A549 (cell line): ENCODE measurements around the gene PRAME. TPM values are rescaled to one million over a fixed set of nuclear protein-coding genes. Genes with fewer than 3 reads are reported as not detected.

Experiments used
- ATAC-seq, 2 experiments: fragments of 200-7000 bp in 1 of 2; fragments of >200 bp in 1 of 2; cut with Nextera tagmentation in 1 of 2; cut with Tn5 transposase in 1 of 2; 3 replicates each; pipeline versions ENCODE4 v1.8.0 to v1.9.1; 2018 to 2020; ENCODE audit warnings: mild to moderate bottlenecking in 1 of 2, moderate library complexity in 1 of 2
- CTCF ChIA-PET: fragments of 300-600 bp; sonication (Branson Sonifier 250); formaldehyde crosslinking; extraction: SDS; loops from one replicate; lab custom pipeline; 2021; ENCODE audit warnings: antibody characterized with exemption, inconsistent platforms; lab: Yijun Ruan, JAX
- POLR2A ChIA-PET: fragments of 350-600 bp; formaldehyde crosslinking; extraction: SDS; loops from one replicate; lab custom pipeline; 2021; ENCODE audit warnings: antibody characterized with exemption, inconsistent platforms; lab: Yijun Ruan, JAX
- DNase-seq, 2 experiments: peaks; one replicate each; pipeline versions ENCODE4 v3.0.0 to v3.0.0-alpha.2; 2011 to 2016; ENCODE audit warnings: low read depth in 1 of 2, low spot score in 1 of 2
- FAIRE-seq: peaks from 2 replicates; lab custom pipeline; 2011; peaks lifted over from hg19 to GRCh38; lab: Jason Lieb, UNC
- H3K27ac ChIP-seq, 2 experiments: fragments of >200 bp; sonication (Bioruptor Twin); formaldehyde crosslinking; 3 replicates each; pipeline ENCODE4 v1.5.1; 2016 to 2017
- H3K4me1 ChIP-seq: fragments of >200 bp; sonication (Bioruptor Twin); formaldehyde crosslinking; 3 replicates; pipeline ENCODE4 v1.6.1; 2016
- H3K4me2 ChIP-seq: fragments of >200 bp; sonication (Bioruptor Twin); formaldehyde crosslinking; 3 replicates; pipeline ENCODE4 v1.6.1; 2016
- H3K4me3 ChIP-seq: fragments of >200 bp; sonication (Bioruptor Twin); formaldehyde crosslinking; 3 replicates; pipeline ENCODE4 v1.5.1; 2016
- H3K9me3 ChIP-seq: fragments of >200 bp; sonication (Bioruptor Twin); formaldehyde crosslinking; 3 replicates; pipeline ENCODE4 v1.6.1; 2016
- CBX8 ChIP-seq: fragments of 200-600 bp; sonication (generic); IDR thresholded peaks from 2 replicates; pipeline ENCODE4 v1.6.1; 2016
- CHD2 ChIP-seq: fragments of 150-350 bp; IDR thresholded peaks from 2 replicates; pipeline ENCODE4 v1.6.1; 2014; ENCODE audit warnings: low read length; ENCODE audit not compliant: partially characterized antibody
- EHMT2 ChIP-seq: fragments of 200-600 bp; sonication (generic); IDR thresholded peaks from 2 replicates; pipeline ENCODE4 v1.6.1; 2016; ENCODE audit warnings: antibody characterized with exemption, low read depth, mild to moderate bottlenecking, moderate library complexity
- GATA3 ChIP-seq: IDR thresholded peaks from 2 replicates; pipeline ENCODE4 v1.6.1; 2012; ENCODE audit warnings: borderline replicate concordance
- HOXA7 ChIP-seq: fragments of 250-450 bp; sonication (Bioruptor Pico); IDR thresholded peaks from 2 replicates; pipeline ENCODE4 v1.5.0; 2020; ENCODE audit warnings: mild to moderate bottlenecking, moderate library complexity
- HOXB13 ChIP-seq: fragments of 250-450 bp; sonication (Bioruptor Pico); IDR thresholded peaks from 2 replicates; pipeline ENCODE4 v1.5.0; 2020; ENCODE audit warnings: low read depth, mild to moderate bottlenecking, moderate library complexity
- JUN ChIP-seq, 2 experiments: fragments of >200 bp; sonication (Bioruptor Twin); formaldehyde crosslinking; IDR thresholded peaks; 2 replicates in 1 of 2; 3 replicates in 1 of 2; pipeline ENCODE4 v1.6.1; 2016 to 2017
- KDM1A ChIP-seq: fragments of 200-600 bp; sonication (generic); IDR thresholded peaks from 2 replicates; pipeline ENCODE4 v1.6.1; 2016; ENCODE audit warnings: low read depth, mild to moderate bottlenecking
- RAD21 ChIP-seq, 2 experiments: fragments of >200 bp in 1 of 2; sonication (Bioruptor Twin) in 1 of 2; formaldehyde crosslinking in 1 of 2; IDR thresholded peaks in 1 of 2; conservative IDR thresholded peaks in 1 of 2; 2 replicates in 1 of 2; 3 replicates in 1 of 2; pipeline ENCODE4 v1.6.1; 2012 to 2018; ENCODE audit warnings: inconsistent platforms in 1 of 2
- RARB ChIP-seq: fragments of 250-450 bp; sonication (Bioruptor Pico); IDR thresholded peaks from 2 replicates; pipeline ENCODE4 v1.8.0; 2021; ENCODE audit warnings: mild to moderate bottlenecking, moderate library complexity
- TFCP2L1 ChIP-seq: fragments of 250-450 bp; sonication (Bioruptor Pico); IDR thresholded peaks from 2 replicates; pipeline ENCODE4 v1.5.0; 2021; ENCODE audit warnings: mild to moderate bottlenecking
- WGBS: methylation state at CpG from one replicate; pipeline ENCODE4 v1.1.6; 2017; ENCODE audit errors: missing lambda C conversion rate; 5-methylcytosine and 5-hydroxymethylcytosine counted together
- polyA plus RNA-seq, 4 experiments: library from polyadenylated mRNA; depleted of rRNA in 3 of 4; stranded (reverse); fragments of >200 nt; fragmentation: RNase III in 1 of 4; extraction: RNeasy Plus Mini Kit Qiagen cat#74134 plus additional on column Dnase treatment in 1 of 4; gene quantifications; 2 replicates in 3 of 4; 3 replicates in 1 of 4; pipeline ENCODE4 v1.2.3, GENCODE V29; 2011 to 2017
- TF ChIP-seq, protein P1 (sequence below): fragments of 150-350 bp; IDR thresholded peaks from 2 replicates; pipeline ENCODE4 v1.6.1; 2014; ENCODE audit warnings: low read depth, mild to moderate bottlenecking, low read length
- TF ChIP-seq, protein P2 (sequence below): fragments of 450-650 bp; IDR thresholded peaks from 2 replicates; pipeline ENCODE4 v1.6.1; 2014; ENCODE audit warnings: antibody characterized with exemption
- TF ChIP-seq, protein P3 (sequence below): IDR thresholded peaks from 2 replicates; pipeline ENCODE4 v1.6.1; 2012
- TF ChIP-seq, protein P4 (sequence below): IDR thresholded peaks from 2 replicates; pipeline ENCODE4 v1.6.1; 2012; ENCODE audit warnings: low read depth, borderline replicate concordance
- TF ChIP-seq, protein P5 (sequence below): fragments of >200 bp; sonication (Bioruptor Twin); formaldehyde crosslinking; IDR thresholded peaks from 3 replicates; pipeline ENCODE4 v1.6.1; 2016

The PRAME gene
- polyA plus RNA-seq, 2 of the 4 experiments (the other 2 are of a cell fraction), result 130 to 173 TPM

DNA sequence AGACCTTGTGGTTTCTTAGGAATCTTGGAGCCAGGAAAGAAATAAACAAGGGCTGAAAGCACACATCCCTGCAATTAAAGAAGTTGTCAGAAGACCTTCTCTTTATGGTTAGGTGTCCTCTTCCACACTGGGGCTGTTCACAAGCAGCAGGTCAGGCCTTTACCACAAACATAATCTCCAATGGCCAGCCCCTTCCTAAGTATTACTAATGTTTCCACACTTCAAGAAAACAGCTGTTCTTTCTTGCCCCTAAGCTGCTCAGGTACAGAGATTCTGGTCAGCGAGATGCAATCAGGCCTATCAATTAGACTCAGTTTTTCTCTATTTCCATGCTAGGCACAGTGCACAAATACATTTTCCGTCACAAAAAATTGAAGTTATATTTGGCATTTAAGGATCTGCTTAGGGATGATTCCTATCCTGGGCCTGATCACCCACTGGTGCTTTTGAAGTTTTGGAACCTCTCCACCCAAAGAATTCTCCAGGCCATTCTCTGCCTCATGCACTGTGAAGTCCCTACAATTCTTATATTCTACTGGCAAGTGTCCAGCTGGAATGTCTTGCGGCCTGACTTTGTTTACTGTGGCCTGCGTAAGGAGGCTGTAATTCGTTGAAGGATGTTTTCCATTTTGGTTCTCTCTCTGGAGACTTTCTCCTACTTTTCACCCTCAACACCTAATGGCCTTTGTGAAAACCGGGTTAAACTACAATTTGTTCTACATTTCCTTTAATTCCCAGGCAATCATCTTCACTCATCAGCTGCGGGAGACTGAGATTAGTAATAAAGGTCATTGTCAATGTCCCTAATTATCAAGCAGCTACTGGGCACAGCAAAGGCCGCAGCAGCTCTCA lies 5.1 kb downstream of the PRAME start:
- DNase-seq (no peak), FAIRE-seq (no peak), ATAC-seq (no peak)
- Histone ChIP-seq H3K4me1 (peaks cover 40% of the 10 kb centered on the region; the same call in 2 of the 3 replicates), H3K9me3 (no peaks in the 10 kb centered on the region), H3K4me3 (no peak overlapping the region), H3K27ac (0 out of 6 replicates have a peak overlapping the region, but pooled peaks of 1 of the 2 experiments have one; percentile 33), H3K4me2 (peak overlapping the region; percentile 26; the same call in 1 of the 3 replicates)
- 78% methylated on average over 8 of the region's 8 CpGs for WGBS
- TF ChIP-seq CHD2 (no peak), EHMT2 (no peak), RARB (CRISPR knock-in tag) (no peak)
- TF ChIP-seq, protein P1, sequence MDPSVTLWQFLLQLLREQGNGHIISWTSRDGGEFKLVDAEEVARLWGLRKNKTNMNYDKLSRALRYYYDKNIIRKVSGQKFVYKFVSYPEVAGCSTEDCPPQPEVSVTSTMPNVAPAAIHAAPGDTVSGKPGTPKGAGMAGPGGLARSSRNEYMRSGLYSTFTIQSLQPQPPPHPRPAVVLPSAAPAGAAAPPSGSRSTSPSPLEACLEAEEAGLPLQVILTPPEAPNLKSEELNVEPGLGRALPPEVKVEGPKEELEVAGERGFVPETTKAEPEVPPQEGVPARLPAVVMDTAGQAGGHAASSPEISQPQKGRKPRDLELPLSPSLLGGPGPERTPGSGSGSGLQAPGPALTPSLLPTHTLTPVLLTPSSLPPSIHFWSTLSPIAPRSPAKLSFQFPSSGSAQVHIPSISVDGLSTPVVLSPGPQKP, result no peak
- TF ChIP-seq, protein P2, sequence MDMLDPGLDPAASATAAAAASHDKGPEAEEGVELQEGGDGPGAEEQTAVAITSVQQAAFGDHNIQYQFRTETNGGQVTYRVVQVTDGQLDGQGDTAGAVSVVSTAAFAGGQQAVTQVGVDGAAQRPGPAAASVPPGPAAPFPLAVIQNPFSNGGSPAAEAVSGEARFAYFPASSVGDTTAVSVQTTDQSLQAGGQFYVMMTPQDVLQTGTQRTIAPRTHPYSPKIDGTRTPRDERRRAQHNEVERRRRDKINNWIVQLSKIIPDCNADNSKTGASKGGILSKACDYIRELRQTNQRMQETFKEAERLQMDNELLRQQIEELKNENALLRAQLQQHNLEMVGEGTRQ, result no peak
- CTCF ChIA-PET, result interaction anchor here (1.2 kb wide), 2 partner anchors 18 to 23 kb away, joined by 5 read pairs; no protein-coding TSS in a partner anchor
- POLR2A ChIA-PET, result no interaction called here

DNA sequence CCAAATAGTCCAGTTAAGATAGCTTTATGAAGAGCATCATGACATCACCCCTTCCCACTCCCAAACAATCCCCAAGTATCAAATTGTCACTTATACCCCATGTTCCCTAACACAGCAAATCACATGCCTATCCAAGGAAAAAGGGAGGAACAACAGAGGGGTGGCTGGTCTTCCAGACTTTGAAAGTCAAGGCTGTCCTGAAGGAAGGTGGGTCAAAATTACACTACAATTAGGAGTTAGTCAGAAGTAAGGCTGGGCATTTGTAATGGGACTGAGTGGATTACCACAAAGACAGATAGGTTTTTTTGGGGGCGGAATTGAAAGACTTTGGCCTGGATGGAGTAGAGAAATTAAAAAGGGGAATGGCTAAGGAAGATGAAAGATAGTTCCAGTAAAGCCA lies 5.9 kb downstream of the PRAME start:
- Histone ChIP-seq H3K4me1 (peaks cover 40% of the 10 kb centered on the region; the same call in 2 of the 3 replicates), H3K4me3 (no peak overlapping the region), H3K9me3 (no peaks in the 10 kb centered on the region), H3K27ac (no peak overlapping the region), H3K4me2 (no peak overlapping the region)
- DNase-seq (no peak), ATAC-seq (no peak), FAIRE-seq (no peak)
- WGBS, result 95% methylated on average over 1 of the region's 1 CpG
- CTCF ChIA-PET, result no interaction called here
- no peak for TF ChIP-seq JUN (IDR thresholded peaks at IDR 0.05)
- TF ChIP-seq, protein P3, sequence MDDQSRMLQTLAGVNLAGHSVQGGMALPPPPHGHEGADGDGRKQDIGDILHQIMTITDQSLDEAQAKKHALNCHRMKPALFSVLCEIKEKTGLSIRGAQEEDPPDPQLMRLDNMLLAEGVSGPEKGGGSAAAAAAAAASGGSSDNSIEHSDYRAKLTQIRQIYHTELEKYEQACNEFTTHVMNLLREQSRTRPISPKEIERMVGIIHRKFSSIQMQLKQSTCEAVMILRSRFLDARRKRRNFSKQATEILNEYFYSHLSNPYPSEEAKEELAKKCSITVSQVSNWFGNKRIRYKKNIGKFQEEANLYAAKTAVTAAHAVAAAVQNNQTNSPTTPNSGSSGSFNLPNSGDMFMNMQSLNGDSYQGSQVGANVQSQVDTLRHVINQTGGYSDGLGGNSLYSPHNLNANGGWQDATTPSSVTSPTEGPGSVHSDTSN, result no peak
- no peak for TF ChIP-seq KDM1A
- TF ChIP-seq HOXA7 (CRISPR knock-in tag), result no peak
- TF ChIP-seq, protein P4, sequence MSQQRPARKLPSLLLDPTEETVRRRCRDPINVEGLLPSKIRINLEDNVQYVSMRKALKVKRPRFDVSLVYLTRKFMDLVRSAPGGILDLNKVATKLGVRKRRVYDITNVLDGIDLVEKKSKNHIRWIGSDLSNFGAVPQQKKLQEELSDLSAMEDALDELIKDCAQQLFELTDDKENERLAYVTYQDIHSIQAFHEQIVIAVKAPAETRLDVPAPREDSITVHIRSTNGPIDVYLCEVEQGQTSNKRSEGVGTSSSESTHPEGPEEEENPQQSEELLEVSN, result no peak
- no peak for TF ChIP-seq TFCP2L1 (CRISPR knock-in tag)
- no peak for TF ChIP-seq RAD21 (conservative IDR thresholded peaks at IDR 0.05 in 1 of 2, IDR thresholded peaks at IDR 0.05 in 1 of 2)
- TF ChIP-seq HOXB13 (CRISPR knock-in tag), result no peak
- TF ChIP-seq CBX8, result no peak
- TF ChIP-seq GATA3, result no peak
- POLR2A ChIA-PET, result no interaction called here

DNA sequence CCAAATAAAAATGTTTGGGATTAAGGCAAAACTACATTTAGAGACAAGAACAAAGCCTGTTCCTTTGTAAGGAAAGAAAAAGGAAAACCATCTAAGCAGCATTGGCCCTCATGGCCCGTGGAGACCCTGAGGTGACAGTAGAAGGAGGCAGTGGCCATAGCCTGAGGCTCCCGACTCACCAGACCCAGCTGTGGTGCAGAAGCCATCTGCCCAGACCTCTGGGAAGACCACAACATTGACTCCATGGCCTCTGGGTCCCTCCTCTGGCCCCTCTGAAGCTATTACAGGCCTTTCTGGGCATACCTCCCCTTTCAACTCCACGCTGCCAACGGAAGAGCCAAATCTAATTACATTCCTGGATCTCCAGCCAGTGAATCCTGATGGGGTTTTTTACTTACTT lies 6.4 kb downstream of the PRAME start:
- Histone ChIP-seq H3K4me3 (no peak overlapping the region), H3K4me1 (peaks cover 40% of the 10 kb centered on the region; the same call in 2 of the 3 replicates), H3K27ac (no peak overlapping the region), H3K4me2 (no peak overlapping the region; the same call in 2 of the 3 replicates), H3K9me3 (no peaks in the 10 kb centered on the region)
- 0 out of 6 replicates have a peak, but pooled peaks of 1 of the 2 experiments have one; percentile 33 for ATAC-seq
- FAIRE-seq, result no peak
- WGBS, result 74% methylated on average over 4 of the region's 4 CpGs
- POLR2A ChIA-PET, result no interaction called here
- peak in 1 of 2 experiments; percentile 21 for DNase-seq
- CTCF ChIA-PET, result interaction anchor here (0.6 kb wide), 1 partner anchor 693 kb away, joined by 3 read pairs; no protein-coding TSS in a partner anchor
- TF ChIP-seq RAD21 (conservative IDR thresholded peaks at IDR 0.05 in 1 of 2, IDR thresholded peaks at IDR 0.05 in 1 of 2), result 0 out of 5 replicates have a peak, but pooled peaks of 1 of the 2 experiments have one; percentile 4
- TF ChIP-seq, protein P5, sequence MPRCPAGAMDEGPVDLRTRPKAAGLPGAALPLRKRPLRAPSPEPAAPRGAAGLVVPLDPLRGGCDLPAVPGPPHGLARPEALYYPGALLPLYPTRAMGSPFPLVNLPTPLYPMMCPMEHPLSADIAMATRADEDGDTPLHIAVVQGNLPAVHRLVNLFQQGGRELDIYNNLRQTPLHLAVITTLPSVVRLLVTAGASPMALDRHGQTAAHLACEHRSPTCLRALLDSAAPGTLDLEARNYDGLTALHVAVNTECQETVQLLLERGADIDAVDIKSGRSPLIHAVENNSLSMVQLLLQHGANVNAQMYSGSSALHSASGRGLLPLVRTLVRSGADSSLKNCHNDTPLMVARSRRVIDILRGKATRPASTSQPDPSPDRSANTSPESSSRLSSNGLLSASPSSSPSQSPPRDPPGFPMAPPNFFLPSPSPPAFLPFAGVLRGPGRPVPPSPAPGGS, result no peak
